HG03280 (cell line): ENCODE results near the gene HPCAL1.
"Not testable (repeated sequence)": the region's sequence is repeated elsewhere in the genome, so short reads cannot be mapped to it uniquely, and the experiment has no call there.

Experiments used
- ATAC-seq: cut with Tn5 transposase; IDR thresholded peaks from one replicate; pipeline ENCODE4 v1.9.1; 2021; ENCODE audit warnings: mild to moderate bottlenecking, moderate library complexity; ENCODE audit not compliant: unreplicated experiment

Gene HPCAL1

GRCh38 chr2:10283106-10284062 is 19.3 kb upstream of the HPCAL1 start:
- ATAC-seq: no peak

GRCh38 chr2:10284108-10284870 is 18.4 kb upstream of the HPCAL1 start:
- no peak for ATAC-seq

- no peak for ATAC-seq
Observed at GRCh38 chr2:10285191-10285555, 17.5 kb upstream of the HPCAL1 start.

GRCh38 chr2:10285556-10286198 is 17.0 kb upstream of the HPCAL1 start:
- ATAC-seq: no peak

- ATAC-seq: no peak
Observed at GRCh38 chr2:10286216-10287037, 16.3 kb upstream of the HPCAL1 start.

GRCh38 chr2:10287761-10288160 is 14.9 kb upstream of the HPCAL1 start:
- no peak for ATAC-seq

GRCh38 chr2:10288606-10289005 is 14.1 kb upstream of the HPCAL1 start:
- ATAC-seq: no peak

GRCh38 chr2:10289352-10289751 is 13.4 kb upstream of the HPCAL1 start:
- ATAC-seq: no peak

- no peak for ATAC-seq
Observed at GRCh38 chr2:10289891-10290290, 12.8 kb upstream of the HPCAL1 start.

- not testable (repeated sequence) for ATAC-seq
Observed at GRCh38 chr2:10291376-10291775, 11.3 kb upstream of the HPCAL1 start.

GRCh38 chr2:10292033-10292432 is 10.7 kb upstream of the HPCAL1 start:
- no peak for ATAC-seq

- no peak for ATAC-seq
Observed at GRCh38 chr2:10293603-10294002, 9.1 kb upstream of the HPCAL1 start.

GRCh38 chr2:10294077-10294476 is 8.6 kb upstream of the HPCAL1 start:
- ATAC-seq: no peak

GRCh38 chr2:10295649-10296048 is 7.1 kb upstream of the HPCAL1 start:
- not testable (repeated sequence) for ATAC-seq

GRCh38 chr2:10296142-10296541 is 6.6 kb upstream of the HPCAL1 start:
- ATAC-seq: no peak

- no peak for ATAC-seq
Observed at GRCh38 chr2:10297191-10297830, 5.4 kb upstream of the HPCAL1 start.

GRCh38 chr2:10297959-10298531 is 4.7 kb upstream of the HPCAL1 start:
- ATAC-seq: no peak

- not testable (repeated sequence) for ATAC-seq
Observed at GRCh38 chr2:10298777-10299176, 3.9 kb upstream of the HPCAL1 start.

- ATAC-seq: no peak
Observed at GRCh38 chr2:10300328-10300920, 2.3 kb upstream of the HPCAL1 start.
